Prostate gland (tissue), 2 donors: ENCODE results near the gene SMARCA2.

Experiments
- POLR2A ChIP-seq: fragments of 450-650 bp; IDR thresholded peaks from one replicate; pipeline ENCODE4 v1.6.1; 2016; ENCODE audit warnings: antibody characterized with exemption, mild to moderate bottlenecking
- POLR2AphosphoS5 ChIP-seq: sonication (generic); formaldehyde crosslinking; IDR thresholded peaks from one replicate; pipeline ENCODE4 v1.6.1; 2017; ENCODE audit warnings: antibody characterized with exemption
- TF ChIP-seq, protein P1 (sequence below), 4 experiments: fragments of 200-600 bp in 2 of 4; fragments of 450-650 bp in 2 of 4; sonication (generic) in 2 of 4; IDR thresholded peaks; 1 replicate in 3 of 4; 2 replicates in 1 of 4; pipeline ENCODE4 v1.5.1; 2016 to 2019; ENCODE audit warnings: antibody characterized with exemption in 4 of 4, mild to moderate bottlenecking in 2 of 4, moderate library complexity in 2 of 4

DNA sequence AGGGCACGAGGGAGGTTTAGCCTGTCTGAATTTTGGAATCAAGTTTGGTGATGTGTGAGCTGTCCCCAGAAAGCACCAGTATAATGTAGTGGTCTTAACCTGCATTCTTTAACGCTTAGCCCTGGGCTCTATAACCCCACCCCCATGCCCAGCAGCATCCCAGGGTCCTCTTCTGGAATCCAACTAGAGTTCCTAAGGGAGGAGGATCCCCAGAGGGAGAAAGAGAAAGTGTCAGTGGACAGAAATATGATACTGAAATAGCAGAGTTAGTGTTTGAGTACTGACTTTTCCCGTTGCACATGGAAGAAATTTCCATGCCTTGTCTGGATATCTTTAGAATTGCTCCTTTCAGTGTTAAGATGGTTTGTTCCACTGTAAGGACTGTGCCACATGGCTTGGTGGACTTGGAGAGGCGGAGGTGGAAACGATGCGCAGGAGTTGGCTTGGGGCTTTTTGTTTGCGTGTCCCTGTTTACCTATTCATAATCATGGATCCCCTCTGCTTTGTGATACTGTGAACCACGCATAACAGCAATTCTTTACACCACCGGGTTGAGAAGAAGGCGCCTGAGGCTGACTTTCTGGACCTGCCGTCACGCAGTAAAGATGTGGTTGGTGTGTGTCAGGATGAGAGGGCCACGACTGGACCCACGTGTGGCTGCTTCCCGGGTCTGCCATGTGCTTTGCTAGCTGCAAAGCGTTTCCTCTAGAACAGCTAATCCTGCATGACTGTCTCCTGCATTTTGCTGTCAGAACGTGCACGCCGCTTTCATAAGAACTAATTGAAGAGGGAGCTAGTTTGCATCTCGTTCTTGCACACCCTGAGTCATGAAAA, 142.3 kb downstream of the SMARCA2 start:
- TF ChIP-seq, protein P1, sequence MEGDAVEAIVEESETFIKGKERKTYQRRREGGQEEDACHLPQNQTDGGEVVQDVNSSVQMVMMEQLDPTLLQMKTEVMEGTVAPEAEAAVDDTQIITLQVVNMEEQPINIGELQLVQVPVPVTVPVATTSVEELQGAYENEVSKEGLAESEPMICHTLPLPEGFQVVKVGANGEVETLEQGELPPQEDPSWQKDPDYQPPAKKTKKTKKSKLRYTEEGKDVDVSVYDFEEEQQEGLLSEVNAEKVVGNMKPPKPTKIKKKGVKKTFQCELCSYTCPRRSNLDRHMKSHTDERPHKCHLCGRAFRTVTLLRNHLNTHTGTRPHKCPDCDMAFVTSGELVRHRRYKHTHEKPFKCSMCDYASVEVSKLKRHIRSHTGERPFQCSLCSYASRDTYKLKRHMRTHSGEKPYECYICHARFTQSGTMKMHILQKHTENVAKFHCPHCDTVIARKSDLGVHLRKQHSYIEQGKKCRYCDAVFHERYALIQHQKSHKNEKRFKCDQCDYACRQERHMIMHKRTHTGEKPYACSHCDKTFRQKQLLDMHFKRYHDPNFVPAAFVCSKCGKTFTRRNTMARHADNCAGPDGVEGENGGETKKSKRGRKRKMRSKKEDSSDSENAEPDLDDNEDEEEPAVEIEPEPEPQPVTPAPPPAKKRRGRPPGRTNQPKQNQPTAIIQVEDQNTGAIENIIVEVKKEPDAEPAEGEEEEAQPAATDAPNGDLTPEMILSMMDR (IDR thresholded peaks at IDR 0.05), result no peak
- TF ChIP-seq POLR2A (no peak), POLR2AphosphoS5 (no peak)
